Progenitor cell of endocrine pancreas (in vitro differentiated cells): ENCODE measurements around the gene ADA. TPM values are rescaled to one million over a fixed set of nuclear protein-coding genes. Genes with fewer than 3 reads are reported as not detected.

Experiments used
- DNase-seq: peaks from one replicate; pipeline ENCODE4 v3.0.0; 2021; ENCODE audit warnings: low spot score; ENCODE audit not compliant: unreplicated experiment
- H3K27ac Mint-ChIP-seq: 2 replicates; pipeline ENCODE4 v1.8.0; 2021; ENCODE audit warnings: mild to moderate bottlenecking, moderate library complexity, mixed read lengths
- H3K27me3 Mint-ChIP-seq: 2 replicates; pipeline ENCODE4 v1.8.0; 2021; ENCODE audit warnings: mixed read lengths
- H3K36me3 Mint-ChIP-seq: 2 replicates; pipeline ENCODE4 v1.8.0; 2022; ENCODE audit warnings: mixed read lengths; ENCODE audit not compliant: insufficient read depth
- H3K4me1 Mint-ChIP-seq: 2 replicates; pipeline ENCODE4 v1.8.0; 2021; ENCODE audit warnings: low read depth, mixed read lengths
- H3K4me3 Mint-ChIP-seq: 2 replicates; pipeline ENCODE4 v1.8.0; 2021; ENCODE audit warnings: low read depth, mild to moderate bottlenecking, moderate library complexity, mixed read lengths
- H3K9me3 Mint-ChIP-seq: 2 replicates; pipeline ENCODE4 v1.8.0; 2021; ENCODE audit warnings: low read depth, mixed read lengths
- total RNA-seq: library from RNA; stranded (reverse); gene quantifications from 2 replicates; pipeline ENCODE4 v1.2.1, GENCODE V29; 2021
- TF ChIP-seq, protein P1 (sequence below): fragments of 200-600 bp; sonication (generic); IDR thresholded peaks from one replicate; pipeline ENCODE4 v1.5.0; 2021; ENCODE audit warnings: antibody characterized with exemption, mild to moderate bottlenecking; ENCODE audit not compliant: unreplicated experiment

Gene ADA
- total RNA-seq, 1 donor from 2014 or later: 11.4 TPM

DNA sequence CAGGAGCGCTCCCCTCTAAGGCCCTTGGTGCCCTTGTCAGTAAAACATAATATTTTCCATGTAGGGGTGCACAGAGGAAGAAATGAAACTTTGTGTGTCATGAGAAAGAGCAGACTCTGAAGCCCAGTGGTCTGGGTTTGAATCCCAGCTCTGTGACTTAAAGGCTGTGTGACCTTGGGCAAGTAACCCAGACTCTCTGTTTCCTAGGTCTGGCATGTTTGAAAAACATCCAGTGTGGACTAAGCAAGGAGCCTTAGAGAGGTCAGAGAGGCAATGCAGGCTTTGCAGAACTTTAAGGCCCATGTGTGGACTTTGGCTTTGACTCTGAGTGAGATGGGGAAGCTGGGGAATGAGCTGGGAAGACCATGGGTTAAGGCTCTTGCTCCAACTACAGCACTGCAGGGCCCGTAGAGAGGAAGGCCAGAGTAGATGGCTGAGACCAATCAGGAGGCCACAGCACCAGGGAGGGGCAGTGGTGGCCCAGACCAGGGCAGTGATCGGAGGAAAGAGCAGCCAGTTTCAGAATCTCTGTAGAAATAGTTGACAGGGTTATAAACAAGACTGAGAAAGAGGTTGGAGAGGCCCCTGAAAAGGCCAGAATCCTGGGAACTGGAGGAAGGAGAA lies 18.2 kb downstream of the ADA start:
- no peak for DNase-seq
- H3K27ac Mint-ChIP-seq: no peak overlapping the region

DNA sequence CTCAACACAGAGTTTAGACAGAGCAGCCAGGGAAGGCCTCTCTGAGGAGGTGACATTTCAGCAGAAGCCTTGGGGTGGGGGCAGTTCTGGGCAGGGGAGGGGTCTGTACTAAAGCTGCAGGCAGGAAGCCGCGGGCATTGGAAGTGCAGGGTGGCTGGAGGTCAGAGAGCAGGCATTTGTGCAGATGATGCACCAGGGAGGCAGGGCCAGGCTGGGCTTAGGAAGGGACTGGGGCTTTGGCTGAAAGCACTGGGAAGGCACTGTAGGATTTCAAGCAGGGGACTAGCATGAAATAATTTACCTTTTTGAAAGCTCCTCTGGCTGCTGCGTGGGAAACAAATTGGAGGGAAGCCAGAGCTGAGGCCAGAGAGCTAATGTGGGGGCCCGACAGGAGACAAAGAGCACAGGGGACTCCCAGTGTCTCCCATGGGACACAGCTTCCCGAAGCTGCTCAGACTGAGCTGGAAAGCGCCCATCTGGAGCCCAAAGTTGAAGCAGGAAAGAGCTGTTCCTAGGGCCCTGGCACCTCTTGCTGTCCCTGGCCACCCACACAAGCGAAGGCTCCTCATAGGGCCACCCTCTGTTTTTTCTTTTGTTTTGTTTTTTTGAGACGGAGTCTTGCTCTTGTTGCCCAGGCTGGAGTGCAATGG lies 19.3 kb downstream of the ADA start:
- TF ChIP-seq, protein P1, sequence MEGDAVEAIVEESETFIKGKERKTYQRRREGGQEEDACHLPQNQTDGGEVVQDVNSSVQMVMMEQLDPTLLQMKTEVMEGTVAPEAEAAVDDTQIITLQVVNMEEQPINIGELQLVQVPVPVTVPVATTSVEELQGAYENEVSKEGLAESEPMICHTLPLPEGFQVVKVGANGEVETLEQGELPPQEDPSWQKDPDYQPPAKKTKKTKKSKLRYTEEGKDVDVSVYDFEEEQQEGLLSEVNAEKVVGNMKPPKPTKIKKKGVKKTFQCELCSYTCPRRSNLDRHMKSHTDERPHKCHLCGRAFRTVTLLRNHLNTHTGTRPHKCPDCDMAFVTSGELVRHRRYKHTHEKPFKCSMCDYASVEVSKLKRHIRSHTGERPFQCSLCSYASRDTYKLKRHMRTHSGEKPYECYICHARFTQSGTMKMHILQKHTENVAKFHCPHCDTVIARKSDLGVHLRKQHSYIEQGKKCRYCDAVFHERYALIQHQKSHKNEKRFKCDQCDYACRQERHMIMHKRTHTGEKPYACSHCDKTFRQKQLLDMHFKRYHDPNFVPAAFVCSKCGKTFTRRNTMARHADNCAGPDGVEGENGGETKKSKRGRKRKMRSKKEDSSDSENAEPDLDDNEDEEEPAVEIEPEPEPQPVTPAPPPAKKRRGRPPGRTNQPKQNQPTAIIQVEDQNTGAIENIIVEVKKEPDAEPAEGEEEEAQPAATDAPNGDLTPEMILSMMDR: no peak
- Mint-ChIP-seq H3K27ac (no peak overlapping the region), H3K36me3 (no peaks in the 10 kb centered on the region), H3K27me3 (peaks cover 13% of the 10 kb centered on the region), H3K9me3 (no peaks in the 10 kb centered on the region), H3K4me1 (peaks cover 10% of the 10 kb centered on the region), H3K4me3 (no peak overlapping the region)
- no peak for DNase-seq

More for the DNA sequence above, 18.2 kb downstream of the ADA start:
- no peak overlapping the region for H3K4me3 Mint-ChIP-seq
- H3K27me3 Mint-ChIP-seq: peaks cover 13% of the 10 kb centered on the region
- H3K9me3 Mint-ChIP-seq: no peaks in the 10 kb centered on the region
- H3K4me1 Mint-ChIP-seq: peaks cover 10% of the 10 kb centered on the region
- no peaks in the 10 kb centered on the region for H3K36me3 Mint-ChIP-seq
- TF ChIP-seq, protein P1: no peak

DNA sequence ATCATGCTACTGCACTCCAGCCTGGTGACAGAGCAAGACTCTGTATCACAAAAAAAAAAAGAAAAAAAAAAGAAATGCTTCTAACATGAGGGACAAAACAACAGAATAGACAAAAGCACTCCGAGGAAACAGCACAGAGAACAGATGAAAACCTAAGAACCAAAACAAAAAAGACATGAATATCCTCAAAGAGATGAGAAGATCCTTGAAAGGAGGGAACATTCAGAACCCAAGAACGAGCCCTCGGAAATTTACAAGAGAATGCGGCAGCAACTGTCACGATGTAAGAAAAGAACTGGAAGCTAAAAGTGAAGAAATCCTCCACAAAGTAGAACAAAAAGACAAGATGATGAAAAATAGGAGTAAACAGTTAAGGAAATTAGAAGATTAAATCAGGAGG lies 21.2 kb downstream of the ADA start:
- no peak overlapping the region for H3K27ac Mint-ChIP-seq
- peaks cover 8% of the 10 kb centered on the region for H3K4me1 Mint-ChIP-seq
- TF ChIP-seq, protein P1: no peak
- H3K9me3 Mint-ChIP-seq: no peaks in the 10 kb centered on the region
- H3K4me3 Mint-ChIP-seq: no peak overlapping the region
- no peaks in the 10 kb centered on the region for H3K36me3 Mint-ChIP-seq
- DNase-seq: no peak
- peaks cover 13% of the 10 kb centered on the region for H3K27me3 Mint-ChIP-seq

DNA sequence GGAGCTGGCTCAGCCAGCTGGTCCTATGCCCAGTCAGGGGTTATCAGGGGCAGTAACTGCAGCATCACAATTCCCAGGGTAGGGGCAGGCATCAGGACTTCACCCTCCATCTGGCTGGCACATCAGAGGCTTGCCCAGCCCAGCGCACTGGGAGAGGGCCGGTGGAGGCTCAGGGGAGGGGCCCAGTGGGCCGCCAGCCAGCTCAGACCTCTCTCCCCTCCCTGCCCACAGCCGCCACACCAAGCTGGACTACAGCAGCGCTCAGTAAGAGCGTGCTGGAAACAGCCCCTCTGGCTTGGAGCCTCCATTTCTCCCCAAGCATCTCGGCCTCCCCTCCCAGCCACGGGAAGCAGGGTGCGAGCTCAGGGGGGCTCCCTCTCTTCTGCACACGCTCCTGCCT lies 22.0 kb downstream of the ADA start:
- TF ChIP-seq, protein P1: no peak
- no peak for DNase-seq
- Mint-ChIP-seq H3K4me1 (peaks cover 6% of the 10 kb centered on the region), H3K4me3 (no peak overlapping the region), H3K27ac (no peak overlapping the region), H3K9me3 (no peaks in the 10 kb centered on the region), H3K27me3 (peaks cover 13% of the 10 kb centered on the region), H3K36me3 (no peaks in the 10 kb centered on the region)

DNA sequence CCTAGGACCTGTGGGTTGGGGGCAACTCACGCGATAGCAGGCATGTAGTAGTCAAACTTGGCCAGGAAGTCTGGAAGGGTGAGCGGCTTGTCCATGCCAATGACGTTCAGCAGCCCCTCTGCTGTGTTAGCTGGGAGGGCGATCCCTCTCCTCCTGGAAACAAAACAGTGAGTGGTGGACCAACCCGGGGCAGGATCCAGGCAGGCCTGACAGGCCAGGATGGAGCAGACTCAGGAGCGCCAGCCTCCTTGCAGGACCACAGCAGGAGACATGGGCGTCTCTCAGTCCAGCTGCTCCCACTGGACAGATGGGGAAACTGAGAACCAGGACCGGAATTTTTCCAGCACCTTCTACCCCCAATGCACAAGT lies 22.5 kb downstream of the ADA start:
- DNase-seq: no peak
- Mint-ChIP-seq H3K36me3 (no peaks in the 10 kb centered on the region), H3K9me3 (no peaks in the 10 kb centered on the region), H3K4me1 (peaks cover 2% of the 10 kb centered on the region), H3K27ac (no peak overlapping the region), H3K27me3 (peaks cover 13% of the 10 kb centered on the region), H3K4me3 (no peak overlapping the region)
- TF ChIP-seq, protein P1: no peak
